Activated CD4-positive, CD25-positive, alpha-beta regulatory T cell treated with anti-CD3 and anti-CD28 coated beads, Interleukin-2, amount 50 U/mL, for 24 hours (primary cell): ENCODE results near the gene KNDC1.
"Not testable (repeated sequence)": the region's sequence is repeated elsewhere in the genome, so short reads cannot be mapped to it uniquely, and the experiment has no call there.

Source experiments
- ATAC-seq, 2 donors: fragments of 150-1000 bp; cut with Tn5 transposase; one replicate each; pipeline ENCODE4 v1.10.0; 2021; ENCODE audit warnings: mild to moderate bottlenecking in 1 of 2, moderate library complexity in 1 of 2

KNDC1 gene

DNA sequence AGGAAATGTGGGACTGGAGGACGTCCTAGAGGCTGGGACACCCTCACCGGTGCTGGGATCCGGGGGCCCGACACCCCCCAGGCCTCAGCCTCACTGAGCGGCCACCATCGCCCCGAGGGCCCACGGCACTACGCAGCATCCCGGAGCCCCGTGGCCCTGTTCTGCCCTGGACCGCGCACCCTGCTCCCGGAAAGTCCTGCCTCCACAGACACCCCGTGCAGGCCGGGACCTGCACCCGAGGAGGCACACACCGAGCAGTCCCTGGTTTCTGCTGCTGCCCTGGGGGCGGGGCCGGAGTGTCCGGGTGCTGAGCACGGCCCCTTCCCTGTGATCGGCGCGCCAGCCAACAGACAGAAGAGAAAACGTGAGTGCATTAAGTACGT lies 18.1 kb upstream of the KNDC1 start:
- no peak for ATAC-seq

DNA sequence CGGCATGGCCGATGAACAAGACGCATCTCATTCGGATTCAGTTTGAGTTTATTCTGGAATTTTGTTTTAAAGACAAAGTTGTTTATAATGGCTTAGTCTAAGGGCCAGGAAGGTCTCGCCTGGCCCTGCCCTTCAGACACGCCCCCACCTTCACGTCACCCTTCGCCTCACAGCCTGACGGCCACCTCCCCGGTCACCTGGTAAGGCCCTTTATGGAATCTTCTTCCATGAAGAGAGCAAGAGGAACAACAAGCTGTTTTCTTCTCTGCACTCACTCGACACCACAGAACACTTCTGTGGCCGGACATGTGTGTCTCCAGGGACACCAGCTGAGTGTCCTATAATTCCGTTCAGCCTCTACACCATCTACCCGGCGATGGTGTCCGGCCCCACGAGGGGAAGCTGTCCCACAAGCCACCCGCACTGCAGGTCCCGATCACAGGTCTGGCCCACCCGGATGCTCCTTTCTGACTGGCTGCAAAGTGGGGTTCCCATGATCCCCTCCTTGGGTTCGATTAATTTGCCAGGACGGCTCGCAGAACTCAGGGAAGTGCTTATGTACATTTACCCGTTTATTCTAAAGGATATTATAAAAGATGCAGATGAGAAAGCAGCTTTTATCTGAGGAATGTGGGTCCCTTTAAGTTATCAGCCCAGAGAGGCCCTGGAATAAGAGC lies 17.4 kb upstream of the KNDC1 start:
- no peak for ATAC-seq

DNA sequence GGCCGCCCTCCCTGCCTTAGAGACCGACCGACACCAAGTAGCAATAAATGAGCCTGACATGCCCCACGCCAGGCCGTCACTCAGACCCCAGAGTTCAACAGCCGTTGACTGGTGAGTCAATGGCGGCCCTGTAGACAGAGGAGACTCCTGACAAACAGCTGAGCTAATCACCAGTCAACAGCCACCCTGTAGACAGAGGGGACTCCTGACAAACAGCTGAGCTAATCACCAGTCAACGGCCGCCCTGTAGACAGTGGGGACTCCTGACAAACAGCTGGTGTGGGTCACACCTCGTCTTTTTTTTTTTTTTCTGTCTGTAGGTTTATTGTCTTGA lies 16.9 kb upstream of the KNDC1 start:
- ATAC-seq, result no peak

DNA sequence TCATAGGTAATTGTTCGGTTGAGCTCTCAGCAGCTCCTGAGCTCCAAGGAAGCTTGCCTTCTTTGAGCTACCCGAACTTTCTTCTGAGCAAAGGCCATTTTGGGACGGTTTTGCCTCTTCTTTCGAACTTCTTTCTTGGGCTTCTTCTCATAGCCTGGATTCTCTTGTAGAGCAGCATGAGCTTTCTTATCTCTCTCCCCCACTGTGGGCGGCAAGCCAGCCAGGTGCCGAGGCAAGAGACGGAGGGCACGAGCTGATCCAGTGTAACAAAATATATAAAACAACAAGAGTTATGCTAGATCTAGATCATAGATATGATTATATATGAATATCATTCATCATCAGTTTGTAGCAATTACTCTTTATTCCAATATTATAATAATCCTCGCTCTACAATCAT lies 16.5 kb upstream of the KNDC1 start:
- ATAC-seq, result no peak

DNA sequence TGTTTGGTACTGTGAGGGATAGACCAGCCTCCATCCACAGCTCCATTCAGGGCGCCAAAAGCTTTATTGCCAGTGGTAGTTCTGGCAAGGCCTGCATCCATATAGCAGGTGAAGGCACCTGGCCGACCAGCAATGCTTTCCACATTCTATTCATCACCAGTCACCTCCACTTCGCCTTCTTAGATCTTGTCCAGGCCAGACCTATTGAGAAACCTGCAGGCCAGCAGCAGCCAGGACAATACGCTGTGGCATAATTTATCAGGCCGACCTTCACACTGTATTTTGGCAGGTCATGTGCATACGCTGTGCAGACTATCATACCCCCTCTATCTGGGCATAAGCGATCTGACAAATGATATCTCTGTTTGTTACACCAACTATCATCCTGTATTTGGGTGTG lies 15.2 kb upstream of the KNDC1 start:
- ATAC-seq, result no peak

DNA sequence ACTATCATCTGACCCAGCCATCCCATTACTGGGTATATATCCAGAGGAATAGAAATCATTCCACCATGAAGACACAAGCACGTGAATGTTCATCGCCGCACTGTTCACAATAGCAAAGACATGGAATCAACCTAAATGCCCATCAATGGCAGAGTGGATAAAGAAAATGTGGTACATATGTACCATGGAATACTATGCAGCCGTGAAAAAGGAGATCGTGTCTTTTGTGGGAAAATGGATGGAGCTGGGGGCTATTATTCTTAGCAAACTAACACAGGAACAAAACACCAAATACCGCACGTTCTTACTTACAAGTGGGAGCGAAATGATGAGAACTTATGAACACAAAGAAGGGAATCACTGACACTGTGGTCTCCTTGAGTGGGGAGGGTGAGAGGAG lies 9.8 kb upstream of the KNDC1 start:
- ATAC-seq, result no peak

DNA sequence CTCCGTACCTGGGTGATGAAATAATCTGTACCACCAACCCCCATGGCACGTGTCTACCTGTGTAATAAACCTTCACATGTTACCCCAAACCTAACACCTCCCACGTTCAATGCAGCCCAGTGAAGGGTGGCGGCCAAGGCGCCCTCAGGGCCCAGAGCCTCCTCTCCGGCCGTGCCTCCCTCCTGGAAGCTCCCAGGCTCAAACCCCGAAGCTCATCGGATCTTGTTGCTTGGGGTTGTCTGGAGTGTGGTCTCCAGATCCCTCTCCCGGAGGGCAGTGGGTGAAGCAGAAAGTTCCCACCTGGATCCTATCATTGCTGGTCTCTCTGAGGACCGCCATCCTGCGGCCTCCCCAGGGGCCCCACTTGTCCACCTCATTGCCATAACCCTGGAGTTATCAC lies 9.4 kb upstream of the KNDC1 start:
- ATAC-seq, result no peak

DNA sequence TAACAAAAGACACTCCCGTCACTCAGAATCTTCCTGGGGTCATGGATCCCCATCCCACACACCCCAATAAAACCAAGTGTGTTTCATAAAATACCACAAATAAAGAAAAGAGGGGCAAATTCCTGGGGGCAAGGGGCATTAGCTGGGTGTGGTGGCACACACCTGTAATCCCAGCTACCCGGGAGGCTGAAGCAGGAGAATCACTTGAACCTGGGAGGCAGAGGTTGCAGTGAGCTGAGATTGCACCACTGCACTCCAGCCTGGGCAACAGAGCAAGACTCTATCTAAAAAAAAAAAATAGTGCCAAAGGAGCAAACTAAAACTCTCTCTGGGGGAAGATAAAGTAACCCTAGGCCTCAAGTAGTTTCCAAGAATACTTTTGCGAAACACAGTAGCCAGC lies 8.9 kb upstream of the KNDC1 start:
- not testable (repeated sequence) for ATAC-seq

DNA sequence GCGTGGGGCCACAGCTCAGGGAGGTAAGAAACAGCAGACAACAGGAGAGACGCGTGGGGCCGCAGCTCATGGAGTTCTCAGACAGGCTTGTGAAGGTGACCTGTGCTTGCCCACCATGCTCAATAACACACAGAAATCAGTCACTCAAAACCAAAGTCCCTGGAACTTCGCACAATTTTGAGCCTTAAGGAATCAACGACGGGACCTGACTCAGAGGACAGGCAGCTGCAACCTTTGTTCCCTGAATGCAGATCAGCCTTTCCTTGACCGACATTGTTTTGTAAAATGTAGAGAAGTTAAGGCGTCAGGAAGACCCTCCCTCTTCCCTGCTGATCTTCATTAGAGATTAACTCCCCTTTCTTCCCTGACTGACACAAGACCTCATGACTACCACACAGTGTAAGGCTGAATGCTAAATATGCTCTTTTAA lies 8.5 kb upstream of the KNDC1 start:
- ATAC-seq, result no peak

DNA sequence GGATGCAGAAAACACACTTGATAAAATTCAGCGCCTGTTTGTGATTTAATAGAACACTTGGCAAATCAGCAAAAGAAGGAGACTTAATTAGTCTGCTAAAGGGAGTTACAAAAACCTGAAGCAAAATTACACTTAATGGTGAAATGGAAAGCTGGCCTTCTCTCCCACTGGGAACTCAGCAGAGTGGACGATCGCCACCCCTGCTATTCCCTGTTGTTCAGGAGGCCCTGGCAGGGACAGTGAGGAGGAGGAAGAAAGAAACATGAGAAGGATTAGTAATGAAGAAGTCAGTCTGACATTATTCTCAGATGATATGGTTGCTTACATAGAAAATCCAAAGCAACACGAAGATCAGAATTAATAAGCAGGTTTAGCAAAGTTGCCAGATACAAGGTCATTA lies 5.6 kb upstream of the KNDC1 start:
- no peak for ATAC-seq

DNA sequence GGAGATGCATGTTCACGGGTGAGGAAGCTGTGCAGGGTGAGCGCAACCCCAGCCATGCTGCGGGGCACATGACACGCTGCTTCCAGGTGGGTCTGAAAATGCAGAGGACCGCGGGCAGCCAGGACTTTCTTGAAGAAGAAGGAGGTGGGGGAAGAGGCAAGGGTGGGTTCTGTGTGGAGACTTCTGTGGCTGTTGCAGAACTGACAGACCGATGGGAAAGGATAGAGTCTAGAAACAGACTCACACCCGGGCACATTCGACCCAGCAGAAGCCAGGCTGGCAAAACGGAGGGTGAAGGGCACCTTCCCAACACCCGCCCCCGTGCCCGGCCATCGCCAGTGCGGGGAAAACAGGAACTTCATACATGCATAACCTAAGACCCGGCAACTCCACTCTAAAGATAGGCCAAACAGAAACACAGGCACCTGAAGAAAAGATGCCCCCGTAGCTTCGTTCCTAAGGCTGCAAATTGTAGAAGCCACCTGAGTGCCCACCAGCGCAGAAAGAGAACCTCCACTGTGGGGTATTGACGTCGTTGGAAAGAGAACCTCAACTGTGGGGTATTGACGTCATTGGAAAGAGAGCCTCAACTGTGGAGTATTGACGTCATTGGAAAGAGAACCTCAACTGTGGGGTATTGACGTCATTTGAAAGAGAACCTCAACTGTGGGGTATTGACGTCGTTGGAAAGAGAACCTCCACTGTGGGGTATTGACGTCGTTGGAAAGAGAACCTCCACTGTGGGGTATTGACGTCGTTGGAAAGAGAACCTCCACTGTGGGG lies 4.8 kb upstream of the KNDC1 start:
- no peak for ATAC-seq

DNA sequence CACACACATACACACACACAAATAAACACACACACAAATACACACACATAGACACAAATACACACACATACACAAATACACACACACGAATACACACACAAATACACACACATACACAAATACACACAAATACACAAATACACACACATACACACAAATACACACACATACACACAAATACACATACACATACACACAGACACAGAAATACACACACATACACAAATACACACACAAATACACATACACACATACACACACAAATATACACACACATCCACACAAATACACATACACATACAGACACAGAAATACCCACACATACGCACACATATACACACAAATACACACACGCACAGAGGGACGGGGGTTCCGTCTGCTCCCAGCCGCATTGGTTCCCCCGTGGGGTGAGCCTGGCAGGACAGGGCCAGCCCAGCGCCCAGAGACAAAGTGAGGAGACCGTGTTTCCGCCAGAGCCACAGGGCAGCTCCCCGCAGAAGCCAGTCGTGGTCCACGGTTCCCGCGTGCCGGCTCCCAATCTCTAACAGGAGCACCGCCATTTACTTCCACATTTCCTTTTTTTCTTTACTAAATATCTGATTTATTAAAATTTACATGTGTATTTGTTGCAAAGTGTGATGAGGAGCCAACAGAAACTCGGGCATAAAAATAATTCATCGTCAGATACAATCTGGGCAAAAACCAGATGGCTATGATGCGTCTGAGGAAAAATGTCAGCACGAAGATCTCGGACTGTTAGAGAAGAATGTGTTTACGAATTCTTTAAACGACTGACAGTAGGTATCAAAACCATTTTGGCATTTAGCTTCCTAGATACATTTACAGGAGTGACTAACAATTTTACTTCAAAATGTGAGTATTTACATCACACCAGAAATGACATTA lies 3.1 kb upstream of the KNDC1 start:
- no peak for ATAC-seq

DNA sequence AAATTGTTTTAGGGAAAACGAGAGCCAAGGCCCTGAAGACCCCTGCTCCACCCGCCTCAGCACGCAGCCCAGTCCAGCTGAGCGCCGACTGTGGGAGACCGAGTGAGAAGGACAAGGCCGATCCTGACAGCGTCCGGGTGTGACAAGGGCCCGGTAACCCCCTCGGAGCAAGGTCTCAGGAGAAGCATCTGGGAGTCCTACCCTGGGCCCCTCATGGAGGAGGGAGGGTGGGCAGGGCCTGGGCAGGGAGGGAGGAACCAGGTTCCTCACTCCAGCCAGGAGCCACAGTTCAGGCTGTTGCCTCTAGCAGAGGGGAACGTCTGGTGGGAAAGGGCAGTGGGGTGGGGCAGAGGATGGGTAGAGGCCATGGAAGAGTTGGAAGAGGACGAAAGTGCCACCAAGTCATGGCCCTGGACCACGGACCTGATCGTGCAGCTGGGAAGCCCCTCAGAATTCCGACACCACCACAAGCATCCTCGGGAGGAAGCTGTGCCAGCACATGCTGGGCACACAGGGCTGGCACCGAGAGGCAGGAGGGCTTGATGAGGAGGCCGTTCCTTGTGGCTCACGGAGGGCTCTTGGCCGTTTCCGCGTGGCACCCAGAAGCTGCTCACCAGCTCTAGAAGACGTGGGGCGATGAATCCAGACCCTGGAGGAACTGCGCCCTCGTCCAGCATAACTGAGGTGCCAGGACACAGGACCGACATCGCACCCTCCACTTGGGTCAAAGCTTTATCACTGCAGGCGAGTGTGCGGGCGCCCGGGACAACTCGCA lies 2.2 kb upstream of the KNDC1 start:
- no peak for ATAC-seq

DNA sequence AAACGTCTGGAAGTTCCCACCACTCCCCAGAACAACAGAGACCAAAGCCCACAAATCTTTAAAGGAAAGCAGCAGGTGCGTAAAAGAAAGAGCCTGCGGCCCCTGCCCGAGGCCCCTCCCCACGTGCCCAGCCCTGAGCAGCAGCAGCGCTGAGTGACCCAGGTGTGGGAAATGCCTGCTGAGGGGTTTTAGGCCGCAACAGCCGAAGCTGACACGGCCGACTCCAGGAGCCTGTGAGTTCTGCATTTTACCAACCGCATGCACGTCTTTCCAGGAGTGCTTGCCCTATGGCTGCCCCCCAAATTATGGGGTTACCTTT lies 1.6 kb upstream of the KNDC1 start:
- no peak for ATAC-seq

DNA sequence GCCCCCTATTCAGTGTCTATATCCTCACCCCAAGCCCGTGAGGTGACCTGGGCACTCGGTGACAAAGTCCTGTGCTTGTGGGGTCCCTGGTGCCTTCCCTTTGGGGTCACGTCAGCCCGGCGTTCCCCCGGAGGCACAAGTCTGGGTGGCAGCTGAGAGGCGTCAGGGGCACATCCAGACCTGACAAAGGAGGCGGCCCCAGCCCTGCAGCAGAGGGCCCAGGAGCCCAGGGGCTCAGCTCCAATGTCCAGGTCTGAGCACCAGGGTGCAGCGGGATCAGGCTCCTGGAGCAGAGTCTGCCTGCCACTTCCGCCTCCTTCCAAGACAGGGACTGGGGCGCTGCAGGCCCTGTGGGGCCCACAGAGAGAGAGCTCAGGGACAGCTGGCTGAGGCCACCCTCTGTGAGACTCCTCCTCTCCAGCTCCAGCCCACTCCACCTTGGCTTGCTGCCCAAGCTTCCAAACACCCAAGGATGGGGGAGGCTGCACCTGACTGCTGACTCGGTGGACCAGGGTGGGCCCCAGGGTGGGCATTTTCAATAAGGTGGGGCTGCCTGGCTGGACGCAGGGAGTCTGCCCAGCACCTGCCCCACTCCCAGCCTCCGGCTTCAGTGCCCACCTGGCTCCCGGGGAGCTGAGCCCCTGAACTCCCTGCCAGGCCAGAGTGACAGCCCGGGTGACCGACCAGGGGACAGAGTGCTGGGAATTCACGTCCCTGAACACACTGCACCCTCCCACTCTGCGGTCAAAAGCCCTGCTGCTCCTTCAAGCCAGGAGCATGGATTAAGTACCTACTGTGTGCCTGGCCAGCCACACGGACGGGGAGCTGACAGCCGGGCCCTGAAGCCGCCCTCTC lies 1.0 kb upstream of the KNDC1 start:
- ATAC-seq, result no peak

DNA sequence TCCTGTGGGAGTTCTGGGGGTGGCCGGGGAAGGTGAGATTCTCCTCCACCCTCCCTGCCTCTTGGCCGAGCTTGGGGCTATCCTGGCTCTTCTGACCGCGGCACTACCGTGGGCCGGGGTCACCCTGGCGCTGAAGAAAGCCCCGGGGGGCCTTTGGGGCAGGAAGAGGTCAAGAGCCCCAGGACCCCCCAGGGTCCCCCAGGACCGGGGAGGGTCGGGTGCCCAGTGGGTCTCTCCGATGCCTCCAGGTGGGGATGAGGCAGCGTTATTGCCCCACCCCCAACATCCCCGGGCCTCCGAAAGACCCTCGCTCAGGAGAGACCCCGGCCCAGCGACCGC lies 439 bp upstream of the KNDC1 start:
- no peak for ATAC-seq

DNA sequence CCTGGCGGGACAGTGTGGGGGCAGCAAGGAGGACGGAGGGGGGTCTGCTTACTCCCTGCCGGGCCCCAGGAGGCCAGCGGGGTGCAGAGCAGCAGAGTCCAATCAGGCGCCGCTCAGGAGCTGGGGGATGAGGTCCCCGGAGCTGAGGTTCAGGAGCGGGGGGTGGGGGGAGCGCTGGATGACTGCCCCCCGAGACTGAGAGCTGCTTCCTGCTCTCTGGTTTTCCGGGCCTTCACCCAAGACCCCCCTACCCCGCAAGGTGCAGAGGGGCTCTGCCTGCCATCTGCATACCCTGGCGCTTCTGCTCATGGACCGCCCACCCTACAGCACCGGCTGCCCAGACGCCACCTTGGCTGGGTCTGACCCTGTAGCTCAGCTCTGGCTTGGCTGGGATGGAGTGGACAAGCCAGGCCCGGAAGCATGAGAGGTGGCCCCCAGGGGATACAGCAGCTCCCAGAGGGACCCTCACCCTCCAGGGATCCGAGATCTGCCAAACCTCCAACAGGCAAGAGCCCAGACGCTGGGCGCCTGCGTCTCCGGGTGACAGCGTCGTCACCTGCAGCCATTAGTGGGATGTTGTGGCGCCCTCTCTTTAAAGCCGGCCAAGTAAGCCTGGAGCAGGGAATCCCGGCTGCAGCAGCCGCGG lies 930 bp downstream of the KNDC1 start:
- ATAC-seq, result no peak

DNA sequence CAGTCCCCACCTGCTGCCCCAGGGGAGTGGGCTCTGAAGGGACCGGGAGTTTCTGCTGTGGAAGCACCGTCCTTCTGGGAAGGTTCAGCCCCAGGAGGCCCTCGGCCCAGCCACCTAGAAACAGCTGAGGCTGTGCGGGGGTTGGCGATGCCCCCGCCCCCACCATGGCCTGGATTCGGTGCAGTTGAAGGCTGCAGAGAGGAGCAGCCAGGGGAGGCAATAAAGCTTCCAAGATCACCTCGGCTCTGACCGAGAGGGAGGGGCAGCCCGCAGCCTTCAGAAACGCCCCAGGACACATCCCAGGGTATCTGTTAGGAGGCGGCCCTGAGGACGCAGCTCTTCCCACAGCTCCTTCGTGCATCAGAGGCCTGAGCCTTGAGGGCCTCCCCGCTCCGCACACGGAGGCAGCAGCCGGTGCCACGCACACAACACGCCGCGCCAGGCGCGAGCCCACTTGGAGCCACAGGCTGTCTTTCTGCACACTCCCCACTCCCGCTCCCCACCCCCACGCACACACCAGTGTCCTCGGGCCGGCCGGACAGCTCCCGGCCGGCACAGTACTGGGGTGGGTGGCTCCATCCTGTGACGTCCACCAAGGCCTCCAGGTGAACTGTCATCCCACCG lies 1.6 kb downstream of the KNDC1 start:
- ATAC-seq, result no peak

DNA sequence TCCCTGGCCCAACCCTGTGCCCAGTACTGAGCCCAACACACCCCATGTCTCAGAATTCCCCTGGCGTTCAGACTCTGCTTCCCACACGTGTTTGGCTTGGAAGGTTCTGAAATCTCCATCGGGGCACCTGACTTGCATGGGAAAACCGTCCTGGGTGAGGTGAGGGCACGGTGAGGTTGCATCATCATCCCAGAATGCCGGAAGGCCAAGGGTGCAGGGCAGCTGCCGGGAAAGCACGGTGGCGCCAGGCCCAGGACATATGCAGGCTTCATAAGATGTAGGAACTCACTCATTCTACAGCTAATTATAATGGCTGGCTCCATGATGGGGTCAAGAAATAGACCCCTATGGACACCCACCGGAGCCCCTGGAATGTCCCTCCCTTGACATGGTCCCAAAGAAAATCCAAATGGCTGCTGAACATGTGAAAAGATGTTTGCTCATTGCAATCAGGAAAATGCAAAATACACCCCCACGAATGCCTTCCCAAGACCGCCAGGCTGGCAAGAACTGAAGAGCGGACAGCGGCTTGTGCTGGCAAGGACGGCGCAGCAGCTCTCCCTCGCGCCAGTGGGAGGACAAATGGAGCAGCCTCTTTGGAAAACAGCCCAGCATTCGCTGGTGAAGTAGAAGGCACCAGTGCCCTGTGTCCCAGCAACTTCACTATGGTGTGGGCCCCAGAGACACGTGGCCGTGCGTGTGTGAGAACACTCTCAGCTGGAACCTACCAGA lies 2.3 kb downstream of the KNDC1 start:
- no peak for ATAC-seq
